Hematopoietic multipotent progenitor cell treated with erythropoietin and hydrocortisone succinate and interleukin-3 and kit ligand, for 17 days (in vitro differentiated cells): Measurements from ENCODE around the gene MAPKAPK2.
"Not testable (repeated sequence)": the region's sequence is repeated elsewhere in the genome, so short reads cannot be mapped to it uniquely, and the experiment has no call there.

ENCODE experiments used
- DNase-seq: peaks from one replicate; pipeline ENCODE4 v3.0.0-alpha.2; 2015; ENCODE audit warnings: low spot score

Gene MAPKAPK2

GRCh38 chr1:206778031-206778430 lies 93.3 kb downstream of the MAPKAPK2 start:
- DNase-seq, result no peak

- DNase-seq, result not testable (repeated sequence)
Measured at GRCh38 chr1:206778911-206779310, 94.2 kb downstream of the MAPKAPK2 start.

DNA sequence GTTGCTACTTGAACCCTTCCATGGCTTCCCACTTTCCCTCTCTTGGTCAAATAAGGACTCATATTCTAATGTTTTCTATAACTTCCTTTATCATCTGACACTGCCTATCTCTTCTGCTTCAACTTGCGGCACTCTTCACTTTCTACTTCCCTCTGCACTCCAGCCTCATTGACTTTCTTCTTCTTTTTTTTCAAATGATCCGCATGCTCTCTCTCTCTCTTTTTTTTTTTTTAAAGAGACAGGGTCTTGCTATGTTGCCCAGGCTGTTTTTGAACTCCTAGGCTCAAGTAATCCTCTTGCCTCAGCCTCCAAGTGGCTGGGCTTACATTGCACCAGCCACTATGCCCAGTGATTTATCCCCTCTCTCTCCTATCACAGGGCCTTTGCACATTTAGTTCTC lies 94.9 kb downstream of the MAPKAPK2 start:
- DNase-seq, result no peak

DNA sequence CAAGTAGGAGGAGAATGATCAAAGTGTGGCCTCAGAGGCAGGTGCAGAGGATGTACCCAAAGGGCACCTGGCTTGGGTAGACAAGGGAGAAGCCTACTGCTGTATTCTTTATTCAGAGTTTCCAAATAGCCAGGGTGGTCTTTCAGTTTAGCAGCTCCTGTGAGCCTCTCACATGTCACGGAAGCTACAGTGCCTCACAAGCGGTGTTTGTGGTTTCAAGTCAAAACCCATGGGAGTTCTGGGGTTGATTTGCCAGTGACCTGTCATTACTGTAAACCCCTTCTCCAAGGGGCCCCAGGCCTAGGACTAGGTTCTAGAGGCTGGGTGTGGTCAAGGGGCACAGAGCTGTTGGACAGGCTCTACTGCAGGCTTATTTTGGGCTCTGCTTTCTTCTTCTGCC lies 97.7 kb downstream of the MAPKAPK2 start:
- no peak for DNase-seq

- no peak for DNase-seq
Measured at GRCh38 chr1:206783506-206783905, 98.8 kb downstream of the MAPKAPK2 start.
